Mucosa of rectum (tissue), 2 donors: ENCODE results near the gene PKNOX2.
A peak's percentile ranks its signal among the peaks of the same experiment; 100 is the strongest.

ENCODE experiments used
- H3K27ac ChIP-seq, 2 donors: one replicate each; pipeline ENCODE4 v1.7.0; 2013; ENCODE audit warnings: inconsistent platforms in 2 of 2, low read depth in 2 of 2, low read length in 2 of 2
- H3K27me3 ChIP-seq, 2 donors: one replicate each; pipeline ENCODE4 v1.7.0; 2013; ENCODE audit warnings: low read length in 2 of 2; ENCODE audit not compliant: control insufficient read depth in 2 of 2, insufficient read depth in 2 of 2
- H3K36me3 ChIP-seq, 2 donors: one replicate each; pipeline ENCODE4 v1.7.0; 2013; ENCODE audit warnings: low read length in 2 of 2; ENCODE audit not compliant: control insufficient read depth in 2 of 2, insufficient read depth in 2 of 2
- H3K4me1 ChIP-seq, 2 donors: one replicate each; pipeline ENCODE4 v1.7.0; 2013; ENCODE audit warnings: low read length in 2 of 2, mild to moderate bottlenecking in 1 of 2; ENCODE audit not compliant: control insufficient read depth in 2 of 2, insufficient read depth in 2 of 2
- H3K4me3 ChIP-seq, 2 donors: one replicate each; pipeline ENCODE4 v1.7.0; 2013; ENCODE audit warnings: low read length in 2 of 2
- H3K9ac ChIP-seq, 2 donors: one replicate each; pipeline ENCODE4 v1.7.0; 2013; ENCODE audit warnings: low read length in 2 of 2, low read depth in 1 of 2, mild to moderate bottlenecking in 1 of 2
- H3K9me3 ChIP-seq, 2 donors: one replicate each; pipeline ENCODE4 v1.7.0; 2013; ENCODE audit warnings: low read length in 2 of 2; ENCODE audit not compliant: control insufficient read depth in 2 of 2
- donor health status: healthy.
- donor health status: Normal muscosa, but diverticular disease.

The PKNOX2 gene

GRCh38 chr11:125338886-125339811, 174.6 kb downstream of the PKNOX2 start:
- Histone ChIP-seq H3K9me3 (no peaks in the 10 kb centered on the region), H3K36me3 (no peaks in the 10 kb centered on the region), H3K27me3 (peaks cover 0 to 2% of the 10 kb centered on the region in 2 donors), H3K4me1 (peaks cover 0 to 4% of the 10 kb centered on the region in 2 donors), H3K4me3 (no peak overlapping the region), H3K9ac (no peak overlapping the region), H3K27ac (peak overlapping the region; percentile 46 to 48)

GRCh38 chr11:125341676-125342075, 177.1 kb downstream of the PKNOX2 start:
- no peak overlapping the region for H3K4me3 ChIP-seq
- peaks cover 2 to 4% of the 10 kb centered on the region in 2 donors for H3K4me1 ChIP-seq
- no peak overlapping the region for H3K27ac ChIP-seq
- H3K36me3 ChIP-seq, result no peaks in the 10 kb centered on the region
- no peak overlapping the region for H3K9ac ChIP-seq
- no peaks in the 10 kb centered on the region for H3K9me3 ChIP-seq
- H3K27me3 ChIP-seq, result peaks cover 2% of the 10 kb centered on the region in 2 donors

- H3K4me1 ChIP-seq, result peaks cover 2 to 4% of the 10 kb centered on the region in 2 donors
- no peak overlapping the region for H3K9ac ChIP-seq
- H3K9me3 ChIP-seq, result no peaks in the 10 kb centered on the region
- no peak overlapping the region for H3K4me3 ChIP-seq
- peaks cover 0 to 2% of the 10 kb centered on the region in 2 donors for H3K27me3 ChIP-seq
- H3K36me3 ChIP-seq, result no peaks in the 10 kb centered on the region
- no peak overlapping the region for H3K27ac ChIP-seq
Observed at GRCh38 chr11:125342281-125342930, 177.9 kb downstream of the PKNOX2 start.

- Histone ChIP-seq H3K27me3 (peaks cover 0 to 2% of the 10 kb centered on the region in 2 donors), H3K4me1 (peaks cover 2 to 4% of the 10 kb centered on the region in 2 donors), H3K4me3 (no peak overlapping the region), H3K36me3 (no peaks in the 10 kb centered on the region), H3K27ac (no peak overlapping the region), H3K9ac (no peak overlapping the region), H3K9me3 (no peaks in the 10 kb centered on the region)
Observed at GRCh38 chr11:125343086-125343717, 178.7 kb downstream of the PKNOX2 start.

- no peak overlapping the region for H3K9ac ChIP-seq
- H3K27ac ChIP-seq, result no peak overlapping the region
- H3K27me3 ChIP-seq, result peaks cover 0 to 2% of the 10 kb centered on the region in 2 donors
- no peaks in the 10 kb centered on the region for H3K9me3 ChIP-seq
- H3K4me3 ChIP-seq, result no peak overlapping the region
- H3K36me3 ChIP-seq, result no peaks in the 10 kb centered on the region
- H3K4me1 ChIP-seq, result peaks cover 2 to 4% of the 10 kb centered on the region in 2 donors
Observed at GRCh38 chr11:125343718-125344131, 179.2 kb downstream of the PKNOX2 start.

GRCh38 chr11:125344846-125345420, 180.4 kb downstream of the PKNOX2 start:
- Histone ChIP-seq H3K27ac (no peak overlapping the region), H3K9me3 (no peaks in the 10 kb centered on the region), H3K9ac (no peak overlapping the region), H3K4me1 (peaks cover 2 to 4% of the 10 kb centered on the region in 2 donors), H3K27me3 (peaks cover 0 to 2% of the 10 kb centered on the region in 2 donors), H3K36me3 (no peaks in the 10 kb centered on the region), H3K4me3 (no peak overlapping the region)

GRCh38 chr11:125345421-125346178, 181.0 kb downstream of the PKNOX2 start:
- no peak overlapping the region for H3K9ac ChIP-seq

GRCh38 chr11:125346179-125346530, 181.6 kb downstream of the PKNOX2 start:
- no peak overlapping the region for H3K9ac ChIP-seq
- H3K27me3 ChIP-seq, result peaks cover 0 to 2% of the 10 kb centered on the region in 2 donors
- no peaks in the 10 kb centered on the region for H3K36me3 ChIP-seq
- H3K27ac ChIP-seq, result peak overlapping the region in 1 of 2 donors; percentile 9
- no peaks in the 10 kb centered on the region for H3K9me3 ChIP-seq
- peaks cover 2 to 4% of the 10 kb centered on the region in 2 donors for H3K4me1 ChIP-seq
- H3K4me3 ChIP-seq, result no peak overlapping the region

More at GRCh38 chr11:125345421-125346178, 181.0 kb downstream of the PKNOX2 start:
- Histone ChIP-seq H3K9me3 (no peaks in the 10 kb centered on the region), H3K36me3 (no peaks in the 10 kb centered on the region), H3K4me1 (peaks cover 2 to 4% of the 10 kb centered on the region in 2 donors), H3K27ac (peak overlapping the region in 1 of 2 donors; percentile 9), H3K27me3 (peaks cover 0 to 2% of the 10 kb centered on the region in 2 donors), H3K4me3 (no peak overlapping the region)

GRCh38 chr11:125346565-125347260, 182.2 kb downstream of the PKNOX2 start:
- H3K27me3 ChIP-seq, result peaks cover 0 to 2% of the 10 kb centered on the region in 2 donors
- peaks cover 2 to 4% of the 10 kb centered on the region in 2 donors for H3K4me1 ChIP-seq
- no peak overlapping the region for H3K27ac ChIP-seq
- H3K36me3 ChIP-seq, result no peaks in the 10 kb centered on the region
- no peak overlapping the region for H3K4me3 ChIP-seq
- H3K9ac ChIP-seq, result no peak overlapping the region
- H3K9me3 ChIP-seq, result no peaks in the 10 kb centered on the region
